H1 (cell line): ENCODE data around the gene MEIS2. TPM values are rescaled to one million over a fixed set of nuclear protein-coding genes. Genes with fewer than 3 reads are reported as not detected.

Experiments used
- CTCF ChIA-PET: fragments of 300-600 bp; sonication (Branson Sonifier 250); formaldehyde crosslinking; loops from one replicate; lab custom pipeline; 2021; ENCODE audit not compliant: partially characterized antibody; lab: Charles Lee
- POLR2A ChIA-PET: fragments of 300-600 bp; sonication (Branson Sonifier 250); formaldehyde crosslinking; loops from one replicate; lab custom pipeline; 2021; ENCODE audit warnings: inconsistent platforms; ENCODE audit not compliant: partially characterized antibody; lab: Charles Lee
- DNase-seq, 2 experiments: peaks; one replicate each; pipeline versions ENCODE4 v3.0.0 to v3.0.0-alpha.2; 2010 to 2022; ENCODE audit warnings: low spot score in 2 of 2, low read depth in 1 of 2, mixed read lengths in 1 of 2
- FAIRE-seq: peaks from 2 replicates; lab custom pipeline; 2011; peaks lifted over from hg19 to GRCh38; lab: Jason Lieb, UNC
- H2AFZ ChIP-seq: 2 replicates; pipeline ENCODE4 v1.8.1; 2012; ENCODE audit warnings: low read length, inconsistent platforms
- H2AK5ac ChIP-seq: 2 replicates; pipeline ENCODE4 v1.6.1; 2013; ENCODE audit warnings: low read depth, low read length
- H2BK120ac ChIP-seq: replicated peaks from 2 replicates; pipeline ENCODE3; 2013; ENCODE audit warnings: low read depth, low read length, inconsistent platforms
- H2BK12ac ChIP-seq: 2 replicates; pipeline ENCODE4 v1.6.1; 2013; ENCODE audit warnings: low read depth, low read length
- H2BK15ac ChIP-seq: 2 replicates; pipeline ENCODE4 v1.6.1; 2013; ENCODE audit warnings: low read length
- H2BK20ac ChIP-seq: 2 replicates; pipeline ENCODE4 v1.6.1; 2013; ENCODE audit warnings: low read length
- H2BK5ac ChIP-seq: 2 replicates; pipeline ENCODE4 v1.6.1; 2013; ENCODE audit warnings: low read depth, low read length
- H3K14ac ChIP-seq: 2 replicates; pipeline ENCODE4 v1.6.1; 2013; ENCODE audit warnings: inconsistent platforms; ENCODE audit not compliant: insufficient read length
- H3K18ac ChIP-seq: 2 replicates; pipeline ENCODE4 v1.6.1; 2013; ENCODE audit warnings: low read length; ENCODE audit errors: extremely low read depth
- H3K23ac ChIP-seq: 2 replicates; pipeline ENCODE4 v1.6.1; 2013; ENCODE audit warnings: inconsistent platforms; ENCODE audit not compliant: insufficient read length
- H3K23me2 ChIP-seq: 2 replicates; pipeline ENCODE4 v1.6.1; 2013; ENCODE audit warnings: low read depth, low read length
- H3K27ac ChIP-seq: 2 replicates; pipeline ENCODE4 v1.6.1; 2011; ENCODE audit warnings: low read depth, low read length, inconsistent platforms
- H3K27me3 ChIP-seq, 4 experiments: replicated peaks in 1 of 4; 1 replicate in 1 of 4; 2 replicates in 3 of 4; pipeline versions ENCODE4 v1.6.1 to v1.8.1; 2011 to 2013; ENCODE audit warnings: low read length in 3 of 4, mild to moderate bottlenecking in 3 of 4, inconsistent platforms in 2 of 4, mixed read lengths in 2 of 4, moderate library complexity in 1 of 4; ENCODE audit not compliant: control insufficient read depth in 3 of 4, insufficient read depth in 3 of 4; ENCODE audit errors: extremely low read depth in 1 of 4
- H3K36me3 ChIP-seq, 4 experiments: 2 replicates each; pipeline versions ENCODE4 v1.6.1 to v1.8.1; 2011 to 2013; ENCODE audit warnings: mild to moderate bottlenecking in 4 of 4, low read length in 3 of 4, moderate library complexity in 2 of 4, control low read depth in 1 of 4, inconsistent platforms in 1 of 4; ENCODE audit not compliant: insufficient read depth in 4 of 4, control insufficient read depth in 2 of 4
- H3K4ac ChIP-seq: replicated peaks from 2 replicates; pipeline ENCODE3; 2013; ENCODE audit warnings: low read length, low read depth, mixed read lengths, inconsistent platforms; ENCODE audit not compliant: insufficient read length
- H3K4me1 ChIP-seq, 4 experiments: replicated peaks in 1 of 4; 1 replicate in 1 of 4; 2 replicates in 3 of 4; pipeline versions ENCODE4 v1.6.1 to v1.8.1; 2011 to 2013; ENCODE audit warnings: low read length in 3 of 4, inconsistent platforms in 2 of 4, mixed read lengths in 1 of 4; ENCODE audit not compliant: insufficient read depth in 4 of 4, control insufficient read depth in 3 of 4
- H3K4me2 ChIP-seq, 2 experiments: 2 replicates each; pipeline versions ENCODE4 v1.6.1 to v1.8.1; 2011 to 2013; ENCODE audit warnings: low read depth in 2 of 2, low read length in 2 of 2, control low read depth in 1 of 2, inconsistent platforms in 1 of 2, mild to moderate bottlenecking in 1 of 2; ENCODE audit not compliant: insufficient read depth in 1 of 2
- H3K4me3 ChIP-seq, 4 experiments: fragments of 200-600, 300-600 bp in 1 of 4; sonication (generic), shearing (Covaris generic), sonication (Bioruptor Twin) in 1 of 4; 2 replicates each; pipeline versions ENCODE4 v1.5.1 to v1.8.1; 2011 to 2016; ENCODE audit warnings: low read length in 4 of 4, low read depth in 3 of 4, control low read depth in 2 of 4, inconsistent platforms in 2 of 4, mild to moderate bottlenecking in 2 of 4, mixed read lengths in 1 of 4, moderate library complexity in 1 of 4; ENCODE audit not compliant: insufficient read depth in 2 of 4; ENCODE audit errors: extremely low read depth in 1 of 4
- H3K56ac ChIP-seq: replicated peaks from 2 replicates; pipeline ENCODE3; 2013; ENCODE audit warnings: low read depth, mild to moderate bottlenecking, mixed read lengths, low read length, inconsistent platforms; ENCODE audit not compliant: insufficient read length
- H3K79me1 ChIP-seq: 2 replicates; pipeline ENCODE4 v1.6.1; 2013; ENCODE audit warnings: low read depth, low read length, control low read depth
- H3K79me2 ChIP-seq, 2 experiments: 2 replicates each; pipeline versions ENCODE4 v1.6.1 to v1.8.1; 2012 to 2013; ENCODE audit warnings: low read length in 2 of 2, mild to moderate bottlenecking in 2 of 2, inconsistent platforms in 1 of 2; ENCODE audit not compliant: insufficient read depth in 2 of 2, control insufficient read depth in 1 of 2
- H3K9ac ChIP-seq, 4 experiments: replicated peaks in 1 of 4; 1 replicate in 1 of 4; 2 replicates in 3 of 4; pipeline versions ENCODE4 v1.6.1 to v1.8.1; 2011 to 2013; ENCODE audit warnings: low read depth in 3 of 4, low read length in 3 of 4, control low read depth in 2 of 4, mild to moderate bottlenecking in 2 of 4, moderate library complexity in 2 of 4, inconsistent platforms in 1 of 4; ENCODE audit errors: extremely low read depth in 1 of 4
- H3K9me3 ChIP-seq, 2 experiments: 2 replicates each; pipeline versions ENCODE4 v1.6.1 to v1.8.1; 2012 to 2013; ENCODE audit warnings: mild to moderate bottlenecking in 2 of 2, moderate library complexity in 2 of 2, control low read depth in 1 of 2, inconsistent platforms in 1 of 2, low read depth in 1 of 2, low read length in 1 of 2, mixed read lengths in 1 of 2; ENCODE audit not compliant: insufficient read depth in 2 of 2
- H4K20me1 ChIP-seq, 2 experiments: replicated peaks in 1 of 2; 2 replicates each; pipeline versions ENCODE3 to v1.8.1; 2011 to 2013; ENCODE audit warnings: inconsistent platforms in 2 of 2, low read length in 2 of 2, mild to moderate bottlenecking in 1 of 2; ENCODE audit not compliant: insufficient read depth in 2 of 2, control insufficient read depth in 1 of 2
- H4K5ac ChIP-seq: 2 replicates; pipeline ENCODE4 v1.6.1; 2013; ENCODE audit warnings: low read length, low read depth, mixed read lengths, inconsistent platforms; ENCODE audit not compliant: insufficient read length
- H4K8ac ChIP-seq: 2 replicates; pipeline ENCODE4 v1.8.0; 2013; ENCODE audit warnings: mild to moderate bottlenecking, moderate library complexity, low read length, inconsistent platforms; ENCODE audit not compliant: insufficient read depth; ENCODE audit errors: extremely low read depth
- H4K91ac ChIP-seq: replicated peaks from 2 replicates; pipeline ENCODE3; 2013; ENCODE audit warnings: low read length, mixed read lengths, inconsistent platforms; ENCODE audit not compliant: insufficient read length
- BACH1 ChIP-seq: IDR thresholded peaks from 2 replicates; pipeline ENCODE4 v1.6.1; 2012; ENCODE audit warnings: low read length, improper control_type of control experiment
- BRCA1 ChIP-seq: IDR thresholded peaks from 2 replicates; pipeline ENCODE4 v1.6.1; 2012; ENCODE audit warnings: low read depth, low read length, improper control_type of control experiment
- CBX5 ChIP-seq: fragments of 300-800, 300-1000 bp; sonication (generic); IDR thresholded peaks from 2 replicates; pipeline ENCODE4 v1.7.1; 2016; ENCODE audit warnings: antibody characterized with exemption, low read length, low read depth
- EZH2 ChIP-seq: fragments of 200-600 bp; sonication (generic); IDR thresholded peaks from 2 replicates; pipeline ENCODE4 v1.7.1; 2012; ENCODE audit warnings: low read depth, mild to moderate bottlenecking, moderate library complexity, low read length, inconsistent platforms; ENCODE audit not compliant: severe bottlenecking
- HDAC2 ChIP-seq, 2 experiments: fragments of 300-600 bp in 1 of 2; sonication (generic) in 1 of 2; IDR thresholded peaks; 2 replicates each; pipeline ENCODE4 v1.6.1; 2011 to 2012; ENCODE audit warnings: low read depth in 2 of 2, low read length in 2 of 2, mild to moderate bottlenecking in 2 of 2, moderate library complexity in 2 of 2, borderline replicate concordance in 1 of 2, inconsistent platforms in 1 of 2
- JUND ChIP-seq: IDR thresholded peaks from 2 replicates; pipeline ENCODE4 v1.6.1; 2011; ENCODE audit warnings: mild to moderate bottlenecking, improper control_type of control experiment, low read length
- NANOG ChIP-seq: IDR thresholded peaks from 2 replicates; pipeline ENCODE4 v1.6.1; 2011; ENCODE audit warnings: low read length, low read depth, mild to moderate bottlenecking, inconsistent platforms; ENCODE audit not compliant: insufficient read depth, poor library complexity, severe bottlenecking
- POU5F1 ChIP-seq: IDR thresholded peaks from 2 replicates; pipeline ENCODE4 v1.6.1; 2011; ENCODE audit warnings: low read depth, mild to moderate bottlenecking, low read length, moderate library complexity
- SP1 ChIP-seq: IDR thresholded peaks from 2 replicates; pipeline ENCODE4 v1.6.1; 2011; ENCODE audit warnings: low read depth, low read length
- TCF12 ChIP-seq: IDR thresholded peaks from 2 replicates; pipeline ENCODE4 v1.6.1; 2011; ENCODE audit warnings: low read depth, mild to moderate bottlenecking, low read length
- WGBS, 2 experiments: shearing (Covaris generic) in 1 of 2; methylation state at CpG; one replicate each; pipeline versions ENCODE4 v1.1.6 to v1.1.7; 2013 to 2015; ENCODE audit warnings: low lambda C conversion rate in 2 of 2, mixed read lengths in 2 of 2, inconsistent platforms in 1 of 2, low coverage in 1 of 2, missing lambda C conversion rate in 1 of 2; ENCODE audit not compliant: insufficient replicate concordance in 2 of 2, insufficient coverage in 1 of 2, insufficient read length in 1 of 2; ENCODE audit errors: extremely low coverage in 1 of 2, missing lambda C conversion rate in 1 of 2; 5-methylcytosine and 5-hydroxymethylcytosine counted together
- polyA plus RNA-seq, 7 experiments: library from polyadenylated mRNA; depleted of rRNA in 3 of 7; stranded (reverse) in 5 of 7; unstranded in 2 of 7; fragments of >200 nt in 5 of 7; fragments of 200-250 nt in 2 of 7; gene quantifications; 1 replicate in 5 of 7; 2 replicates in 1 of 7; 4 replicates in 1 of 7; pipeline versions ENCODE4 v1.2.1 to v1.2.3, GENCODE V29; 2011 to 2013; ENCODE audit warnings: missing spikeins in 2 of 7, mixed read lengths in 2 of 7
- total RNA-seq: library from RNA; stranded (reverse); fragmentation: NEBNext Ultra II Directional; extraction: Animal tissue kit (Norgen Biotek cat#: 25700); gene quantifications from 2 replicates; pipeline ENCODE4 v1.2.1, GENCODE V29; 2021
- TF ChIP-seq, protein P1 (sequence below): IDR thresholded peaks from 2 replicates; pipeline ENCODE4 v1.6.1; 2012; ENCODE audit warnings: inconsistent platforms

Gene MEIS2
- total and polyA plus RNA-seq, 2 of the 8 experiments (the other 6 are each of a cell fraction or from before 2014, with no cell fraction given) = 0.22 to 1.2 TPM

DNA sequence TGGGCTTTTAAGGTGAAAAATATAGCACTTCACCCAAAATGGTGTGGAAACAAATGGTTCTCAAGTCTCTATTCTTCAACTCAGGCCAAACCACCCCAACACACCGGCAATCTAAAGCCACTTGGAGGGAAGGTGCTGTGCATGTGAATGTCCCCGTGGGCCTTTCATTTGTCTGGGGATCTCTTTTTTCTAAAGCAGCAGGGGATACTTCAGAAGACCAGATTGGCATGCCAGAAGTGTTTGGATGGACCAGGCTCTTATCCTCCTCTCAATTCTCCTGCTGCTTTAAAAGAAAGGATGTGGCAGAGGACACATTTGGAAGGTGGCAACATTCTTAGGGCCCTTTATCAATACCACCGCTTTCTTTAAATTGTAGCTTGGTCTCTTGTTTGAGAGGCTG lies 193.1 kb downstream of the MEIS2 start:
- no peak overlapping the region for H3K18ac ChIP-seq
- H4K20me1 ChIP-seq = no peaks in the 10 kb centered on the region
- H2AK5ac ChIP-seq = no peak overlapping the region
- ChIA-PET POLR2A (no interaction called here), CTCF (interaction anchor here (1.0 kb wide), 1 partner anchor 406 kb away, joined by 3 read pairs; no protein-coding TSS in a partner anchor)
- peak overlapping the region in 1 of 2 experiments; percentile 40; a peak in 1 of 4 replicates for H3K4me2 ChIP-seq
- no peak overlapping the region for H2BK120ac ChIP-seq
- H2BK12ac ChIP-seq = no peak overlapping the region
- peaks cover 0 to 27% (median 11%) of the 10 kb centered on the region in 4 experiments; a peak in 4 of 7 replicates for H3K4me1 ChIP-seq
- no peaks in the 10 kb centered on the region for H3K27me3 ChIP-seq
- no peak overlapping the region; a peak in 1 of 8 replicates for H3K4me3 ChIP-seq
- H3K27ac ChIP-seq = no peak overlapping the region
- no peak for DNase-seq
- H3K23ac ChIP-seq = no peak overlapping the region
- no peak overlapping the region for H3K9ac ChIP-seq
- no peak overlapping the region for H4K91ac ChIP-seq
- H3K9me3 ChIP-seq = no peaks in the 10 kb centered on the region
- H4K5ac ChIP-seq = peak overlapping the region; percentile 76
- H2AFZ ChIP-seq = no peak overlapping the region
- H4K8ac ChIP-seq = no peak overlapping the region
- no peak overlapping the region for H3K4ac ChIP-seq
- no peaks in the 10 kb centered on the region for H3K79me1 ChIP-seq
- no peak overlapping the region for H3K14ac ChIP-seq
- FAIRE-seq = peak; percentile 91
- H2BK20ac ChIP-seq = no peak overlapping the region
- no peaks in the 10 kb centered on the region for H3K23me2 ChIP-seq
- H2BK15ac ChIP-seq = no peak overlapping the region
- no peak overlapping the region for H3K56ac ChIP-seq
- no peaks in the 10 kb centered on the region; a peak in 1 of 8 replicates for H3K36me3 ChIP-seq
- no peaks in the 10 kb centered on the region for H3K79me2 ChIP-seq
- WGBS, 2 experiments = 5% methylated on average over 3 of the region's 3 CpGs; no CpG with 5 or more reads in 1 of the 2 experiments
- no peak overlapping the region for H2BK5ac ChIP-seq
- TF ChIP-seq SP1 (peak; percentile 40; the same call in 1 of the 2 replicates), NANOG (no peak), EZH2 (no peak), HDAC2 (IDR thresholded peaks at IDR 0.05; ENCODE audit: borderline replicate concordance in 1 of 2, low read depth in 2 of 2, low read length in 2 of 2) (peak; percentile 84 to 96; a peak in 2 of 4 replicates), CBX5 (no peak), TCF12 (no peak), JUND (no peak), BACH1 (peak; percentile 12; the same call in 1 of the 2 replicates), POU5F1 (0 out of 2 replicates have a peak, but pooled peaks have one; percentile 15), BRCA1 (no peak)
- TF ChIP-seq, protein P1, sequence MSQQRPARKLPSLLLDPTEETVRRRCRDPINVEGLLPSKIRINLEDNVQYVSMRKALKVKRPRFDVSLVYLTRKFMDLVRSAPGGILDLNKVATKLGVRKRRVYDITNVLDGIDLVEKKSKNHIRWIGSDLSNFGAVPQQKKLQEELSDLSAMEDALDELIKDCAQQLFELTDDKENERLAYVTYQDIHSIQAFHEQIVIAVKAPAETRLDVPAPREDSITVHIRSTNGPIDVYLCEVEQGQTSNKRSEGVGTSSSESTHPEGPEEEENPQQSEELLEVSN = peak; percentile 73; the same call in 1 of the 2 replicates
